ENCODE data around the gene USP34. TPM values are rescaled to one million over a fixed set of nuclear protein-coding genes. Genes with fewer than 3 reads are reported as not detected.

USP34 gene
- total RNA-seq, 1 experiment from 2014 or later = 101 TPM

GRCh38 chr2:61510674-61511671, 40.1 kb upstream of the USP34 start:
- intact Hi-C loops (cut with micrococcal nuclease) = no loop called here
- H3K4me3 Mint-ChIP-seq (ENCODE audit: unreplicated experiment) = peak overlapping the region; percentile 31
- no peak for TF ChIP-seq CTCF (IDR thresholded peaks at IDR 0.05; ENCODE audit: unreplicated experiment)
- H3K27me3 Mint-ChIP-seq (ENCODE audit: insufficient read depth, unreplicated experiment) = no peaks in the 10 kb centered on the region
- peaks cover 94% of the 10 kb centered on the region for H3K36me3 Mint-ChIP-seq (ENCODE audit: insufficient read depth, unreplicated experiment)
- no TSS peak for BruUV-seq (replicated peaks)
- H3K27ac Mint-ChIP-seq (ENCODE audit: low read depth, unreplicated experiment) = peak overlapping the region; percentile 81
- POLR2A ChIA-PET = interaction anchor here (0.7 to 3.2 kb wide), 12 partner anchors 9 to 253 kb away, joined by 3 to 30 read pairs (median 4); partner anchors contain the start of gene XPO1
- peak; percentile 72 for DNase-seq (ENCODE audit: unreplicated experiment)
- H3K9me3 Mint-ChIP-seq (ENCODE audit: unreplicated experiment) = no peaks in the 10 kb centered on the region
- CTCF ChIA-PET = interaction anchor here (0.6 to 1.5 kb wide), 6 partner anchors 23 to 147 kb away, joined by 3 to 7 read pairs (median 3); no protein-coding TSS in a partner anchor
- no peaks in the 10 kb centered on the region for H3K4me1 Mint-ChIP-seq (ENCODE audit: insufficient read depth, unreplicated experiment)

- Mint-ChIP-seq H3K27ac (ENCODE audit: low read depth, unreplicated experiment) (no peak overlapping the region), H3K9me3 (ENCODE audit: unreplicated experiment) (no peaks in the 10 kb centered on the region), H3K4me1 (ENCODE audit: insufficient read depth, unreplicated experiment) (no peaks in the 10 kb centered on the region), H3K36me3 (ENCODE audit: insufficient read depth, unreplicated experiment) (peaks cover 86% of the 10 kb centered on the region), H3K27me3 (ENCODE audit: insufficient read depth, unreplicated experiment) (no peaks in the 10 kb centered on the region), H3K4me3 (ENCODE audit: unreplicated experiment) (no peak overlapping the region)
- DNase-seq (ENCODE audit: unreplicated experiment) = no peak
- POLR2A ChIA-PET = no interaction called here
- intact Hi-C loops (cut with micrococcal nuclease) = no loop called here
- CTCF ChIA-PET = interaction anchor here (0.6 to 1.1 kb wide), 2 partner anchors 154 to 222 kb away, joined by 3 to 4 read pairs; no protein-coding TSS in a partner anchor
- TF ChIP-seq CTCF (IDR thresholded peaks at IDR 0.05; ENCODE audit: unreplicated experiment) = no peak
- BruUV-seq (replicated peaks) = no TSS peak
These were observed 34.1 kb upstream of the USP34 start for GRCh38 chr2:61504949-61505348.

GRCh38 chr2:61499060-61499459, 28.2 kb upstream of the USP34 start:
- ChIA-PET POLR2A (no interaction called here), CTCF (no interaction called here)
- H3K4me3 Mint-ChIP-seq (ENCODE audit: unreplicated experiment) = no peak overlapping the region
- no peaks in the 10 kb centered on the region for H3K27me3 Mint-ChIP-seq (ENCODE audit: insufficient read depth, unreplicated experiment)
- TF ChIP-seq CTCF (IDR thresholded peaks at IDR 0.05; ENCODE audit: unreplicated experiment) = no peak
- peaks cover 11% of the 10 kb centered on the region for H3K4me1 Mint-ChIP-seq (ENCODE audit: insufficient read depth, unreplicated experiment)
- H3K9me3 Mint-ChIP-seq (ENCODE audit: unreplicated experiment) = no peaks in the 10 kb centered on the region
- no TSS peak for BruUV-seq (replicated peaks)
- intact Hi-C loops (cut with micrococcal nuclease) = no loop called here
- peaks cover 96% of the 10 kb centered on the region for H3K36me3 Mint-ChIP-seq (ENCODE audit: insufficient read depth, unreplicated experiment)
- H3K27ac Mint-ChIP-seq (ENCODE audit: low read depth, unreplicated experiment) = no peak overlapping the region
- no peak for DNase-seq (ENCODE audit: unreplicated experiment)

- TF ChIP-seq CTCF (IDR thresholded peaks at IDR 0.05; ENCODE audit: unreplicated experiment) = no peak
- DNase-seq (ENCODE audit: unreplicated experiment) = peak; percentile 40
- intact Hi-C loops (cut with micrococcal nuclease) = no loop called here
- Mint-ChIP-seq H3K27ac (ENCODE audit: low read depth, unreplicated experiment) (no peak overlapping the region), H3K4me1 (ENCODE audit: insufficient read depth, unreplicated experiment) (peaks cover 11% of the 10 kb centered on the region), H3K4me3 (ENCODE audit: unreplicated experiment) (no peak overlapping the region), H3K36me3 (ENCODE audit: insufficient read depth, unreplicated experiment) (peaks cover 96% of the 10 kb centered on the region), H3K27me3 (ENCODE audit: insufficient read depth, unreplicated experiment) (no peaks in the 10 kb centered on the region), H3K9me3 (ENCODE audit: unreplicated experiment) (no peaks in the 10 kb centered on the region)
- ChIA-PET CTCF (interaction anchor here (0.6 kb wide), 1 partner anchor 143 kb away, joined by 4 read pairs; no protein-coding TSS in a partner anchor), POLR2A (interaction anchor here (1.0 to 2.1 kb wide), 2 partner anchors 14 to 45 kb away, joined by 4 to 7 read pairs; partner anchors contain the start of gene XPO1)
- BruUV-seq (replicated peaks) = no TSS peak
These were observed 22.6 kb upstream of the USP34 start for GRCh38 chr2:61493523-61493942.

All from MCF 10A (cell line).